ENCODE data around the gene KLF2. TPM values are rescaled to one million over a fixed set of nuclear protein-coding genes. Genes with fewer than 3 reads are reported as not detected.

The KLF2 gene
- polyA plus RNA-seq, 1 experiment = 1.8 TPM

DNA sequence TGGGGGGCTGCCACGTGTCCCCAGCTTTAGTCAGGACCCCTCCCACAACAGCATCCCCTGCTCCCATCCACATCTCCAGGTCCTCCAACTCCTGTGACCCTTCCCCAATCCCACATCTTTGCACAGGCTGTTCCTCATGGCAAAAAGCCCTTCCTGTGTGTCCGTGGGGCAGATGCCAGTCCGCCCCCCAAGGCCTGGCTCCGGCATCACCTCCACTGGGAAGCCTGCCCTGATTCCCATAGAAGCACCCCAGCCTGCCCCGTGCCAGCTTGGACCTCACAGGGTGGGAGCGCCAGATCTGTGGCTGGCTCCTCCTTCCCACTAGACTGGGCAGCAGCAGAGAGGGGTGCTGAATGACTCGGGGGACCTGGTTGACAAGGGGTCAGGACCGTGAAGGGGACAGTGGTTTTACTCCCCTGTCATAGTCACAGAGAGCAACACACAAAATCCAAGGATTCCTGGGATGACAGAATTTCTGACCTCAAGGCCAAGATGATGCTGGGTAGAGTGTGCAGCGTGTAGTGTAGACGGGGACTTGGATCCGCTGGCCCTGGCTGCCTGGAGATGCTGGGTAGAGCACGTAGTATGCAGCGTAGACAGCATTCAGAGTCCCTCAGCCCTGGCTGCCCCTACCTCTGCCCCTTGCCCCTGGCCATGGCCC lies 13.3 kb downstream of the KLF2 start:
- no peak for DNase-seq (ENCODE audit: low read depth)
- TF ChIP-seq CTCF (IDR thresholded peaks at IDR 0.05; ENCODE audit: insufficient read depth, low read depth, low read length) = no peak
- no peak overlapping the region for H3K4me3 ChIP-seq (ENCODE audit: low read depth, low read length)
- H3K27me3 ChIP-seq (ENCODE audit: control insufficient read depth, insufficient read depth, low read length) = no peaks in the 10 kb centered on the region
- POLR2A ChIA-PET = interaction anchor here (1.0 to 1.4 kb wide), 3 partner anchors 9 to 13 kb away, joined by 3 to 9 read pairs (median 5); partner anchors contain the start of gene KLF2
- H3K36me3 ChIP-seq (ENCODE audit: control insufficient read depth, insufficient read depth, low read length) = no peaks in the 10 kb centered on the region
- CTCF ChIA-PET = interaction anchor here (1.0 to 2.9 kb wide), 6 partner anchors 13 to 91 kb away, joined by 3 to 17 read pairs (median 4); partner anchors contain the start of gene KLF2

DNA sequence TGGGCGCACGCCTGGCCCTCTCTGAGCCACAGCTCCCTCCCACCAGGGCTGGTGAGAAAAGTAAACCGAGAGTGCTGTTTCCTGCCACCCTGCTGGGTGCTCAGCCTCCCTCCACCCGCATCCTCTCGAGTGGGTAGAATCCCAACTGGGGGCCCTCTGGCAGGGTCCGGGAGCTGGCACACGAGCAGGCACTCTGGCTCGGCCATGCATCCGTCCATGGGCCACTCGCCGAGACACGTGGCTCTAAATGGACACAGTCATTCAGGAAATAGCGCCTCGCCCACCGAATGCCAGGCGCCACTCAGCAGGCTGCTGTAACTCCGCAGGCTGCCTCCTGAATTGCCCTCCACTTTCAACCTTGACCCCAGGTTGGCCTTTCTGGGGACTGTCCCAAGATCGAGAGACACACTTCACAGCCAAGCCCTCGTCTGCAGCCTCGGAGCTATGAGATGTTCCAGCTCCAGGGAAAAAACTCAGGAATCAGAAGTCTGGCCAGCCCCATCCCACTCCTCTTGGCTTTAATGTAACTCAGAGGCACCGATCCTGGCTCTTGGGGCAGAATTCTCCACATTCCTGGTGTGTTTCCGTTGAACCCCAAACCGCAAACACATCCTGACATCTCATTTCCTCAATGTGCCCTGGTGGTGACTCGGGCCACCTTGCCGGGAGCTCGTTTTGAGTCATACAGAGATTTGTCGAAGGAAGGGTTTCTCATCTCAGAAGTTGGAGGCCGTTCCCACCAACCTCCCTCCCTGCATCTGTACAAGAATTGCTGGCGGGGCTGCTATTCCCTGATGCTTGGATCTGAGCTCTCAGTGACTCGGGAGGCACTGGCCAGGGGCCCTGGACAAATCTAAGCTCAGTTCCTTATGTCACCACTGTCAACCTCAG lies 14.1 kb downstream of the KLF2 start:
- ChIA-PET CTCF (interaction anchor here (0.7 to 2.9 kb wide), 7 partner anchors 14 to 153 kb away, joined by 3 to 17 read pairs (median 3); partner anchors contain the start of gene KLF2), POLR2A (interaction anchor here (1.0 to 1.4 kb wide), 3 partner anchors 10 to 14 kb away, joined by 3 to 9 read pairs (median 5); partner anchors contain the start of gene KLF2)
- peak; percentile 32; the same call in 1 of the 2 replicates for TF ChIP-seq CTCF (IDR thresholded peaks at IDR 0.05; ENCODE audit: insufficient read depth, low read depth, low read length)
- peak; percentile 89 for DNase-seq (ENCODE audit: low read depth)
- H3K4me3 ChIP-seq (ENCODE audit: low read depth, low read length) = no peak overlapping the region
- no peaks in the 10 kb centered on the region for H3K36me3 ChIP-seq (ENCODE audit: control insufficient read depth, insufficient read depth, low read length)
- H3K27me3 ChIP-seq (ENCODE audit: control insufficient read depth, insufficient read depth, low read length) = no peaks in the 10 kb centered on the region

DNA sequence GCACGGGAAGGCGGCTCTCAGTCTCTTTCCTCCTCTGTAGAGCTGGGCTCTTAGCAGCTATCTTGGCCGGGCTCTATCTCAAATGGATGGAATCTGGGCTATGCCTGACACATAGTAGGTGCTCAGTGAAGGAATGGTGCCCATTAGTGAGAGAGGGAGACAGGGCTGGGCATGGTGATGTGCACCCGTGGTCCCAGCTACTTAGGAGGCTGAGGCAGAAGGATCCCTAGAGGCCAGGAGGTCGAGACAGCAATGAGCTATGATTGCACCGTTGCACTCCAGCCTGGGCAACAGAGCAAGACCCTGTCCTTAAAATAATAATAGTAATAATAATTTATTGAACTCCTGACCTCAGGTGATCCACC lies 14.7 kb downstream of the KLF2 start:
- Histone ChIP-seq H3K36me3 (ENCODE audit: control insufficient read depth, insufficient read depth, low read length) (no peaks in the 10 kb centered on the region), H3K27me3 (ENCODE audit: control insufficient read depth, insufficient read depth, low read length) (no peaks in the 10 kb centered on the region), H3K4me3 (ENCODE audit: low read depth, low read length) (no peak overlapping the region)
- TF ChIP-seq CTCF (IDR thresholded peaks at IDR 0.05; ENCODE audit: insufficient read depth, low read depth, low read length) = no peak
- DNase-seq (ENCODE audit: low read depth) = no peak
- POLR2A ChIA-PET = interaction anchor here (1.0 to 1.4 kb wide), 3 partner anchors 11 to 15 kb away, joined by 3 to 9 read pairs (median 5); partner anchors contain the start of gene KLF2
- CTCF ChIA-PET = interaction anchor here (0.7 to 2.9 kb wide), 7 partner anchors 15 to 153 kb away, joined by 3 to 17 read pairs (median 3); partner anchors contain the start of gene KLF2

DNA sequence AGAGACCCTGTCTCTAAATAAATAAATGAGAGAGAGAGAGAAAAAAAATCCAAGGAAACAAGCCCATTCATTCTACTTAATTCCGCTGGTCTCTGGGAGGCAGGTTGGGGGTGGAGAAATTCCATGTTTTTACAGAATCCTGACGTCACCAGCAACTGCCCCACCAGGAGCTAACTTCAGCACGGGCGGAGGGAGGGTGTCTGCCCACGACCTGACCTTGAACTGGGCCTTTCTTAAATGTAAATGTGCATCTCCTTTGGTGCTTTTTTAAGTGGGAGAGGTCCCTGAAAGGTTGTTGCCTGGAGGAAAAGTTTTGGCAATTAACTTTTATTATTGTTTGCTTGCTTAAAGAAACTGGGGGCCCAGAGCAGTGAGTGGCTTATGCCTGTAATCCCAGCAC lies 15.5 kb downstream of the KLF2 start:
- Histone ChIP-seq H3K27me3 (ENCODE audit: control insufficient read depth, insufficient read depth, low read length) (no peaks in the 10 kb centered on the region), H3K4me3 (ENCODE audit: low read depth, low read length) (no peak overlapping the region), H3K36me3 (ENCODE audit: control insufficient read depth, insufficient read depth, low read length) (no peaks in the 10 kb centered on the region)
- ChIA-PET POLR2A (no interaction called here), CTCF (interaction anchor here (2.9 kb wide), 1 partner anchor 43 kb away, joined by 17 read pairs; no protein-coding TSS in a partner anchor)
- TF ChIP-seq CTCF (IDR thresholded peaks at IDR 0.05; ENCODE audit: insufficient read depth, low read depth, low read length) = no peak
- DNase-seq (ENCODE audit: low read depth) = no peak

DNA sequence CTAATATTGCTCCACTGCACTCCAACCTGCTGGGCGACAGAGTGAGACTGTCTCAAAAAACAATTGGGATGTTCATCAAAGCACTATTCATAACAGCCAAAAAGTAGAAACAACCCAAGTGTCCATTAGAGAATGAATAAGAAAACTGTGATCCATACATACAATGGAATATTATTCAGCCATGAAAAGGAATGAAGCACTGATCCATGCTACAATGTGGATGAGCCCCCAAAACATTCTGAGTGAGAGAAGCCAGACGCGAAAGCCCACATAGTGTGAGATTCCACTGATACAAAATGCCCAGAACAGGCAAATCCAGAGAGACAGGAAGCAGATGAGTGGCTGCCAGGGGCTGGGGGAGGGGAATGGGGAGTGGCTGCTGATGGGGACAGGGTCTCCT lies 16.0 kb downstream of the KLF2 start:
- CTCF ChIA-PET = no interaction called here
- no peaks in the 10 kb centered on the region for H3K27me3 ChIP-seq (ENCODE audit: control insufficient read depth, insufficient read depth, low read length)
- POLR2A ChIA-PET = no interaction called here
- DNase-seq (ENCODE audit: low read depth) = no peak
- H3K4me3 ChIP-seq (ENCODE audit: low read depth, low read length) = no peak overlapping the region
- no peaks in the 10 kb centered on the region for H3K36me3 ChIP-seq (ENCODE audit: control insufficient read depth, insufficient read depth, low read length)
- TF ChIP-seq CTCF (IDR thresholded peaks at IDR 0.05; ENCODE audit: insufficient read depth, low read depth, low read length) = no peak
